OCI-LY1 (cell line): ENCODE measurements around the gene KRAS.

Experiments
- H2AFZ ChIP-seq: fragments of 200-600 bp; sonication (generic), shearing (Covaris generic); 2 replicates; pipeline ENCODE4 v1.6.0; 2014; ENCODE audit warnings: antibody characterized with exemption, mild to moderate bottlenecking, low read length
- H3F3A ChIP-seq: fragments of 200-600 bp; sonication (generic), shearing (Covaris generic); 2 replicates; pipeline ENCODE4 v1.6.0; 2014; ENCODE audit warnings: mild to moderate bottlenecking, antibody characterized with exemption, low read length, moderate library complexity; ENCODE audit not compliant: insufficient read depth
- H3K27ac ChIP-seq: fragments of 200-600 bp; sonication (generic); 2 replicates; pipeline ENCODE4 v1.5.1; 2014; ENCODE audit warnings: low read length, mixed run types, mild to moderate bottlenecking, low read depth; ENCODE audit not compliant: poor library complexity, severe bottlenecking
- H3K27me3 ChIP-seq: fragments of 200-600 bp; sonication (generic); 2 replicates; pipeline ENCODE4 v1.6.0; 2014; ENCODE audit warnings: antibody characterized with exemption, mild to moderate bottlenecking, low read length, moderate library complexity; ENCODE audit not compliant: insufficient read depth
- H3K36me3 ChIP-seq: fragments of 200-600 bp; sonication (generic); 2 replicates; pipeline ENCODE4 v1.6.1; 2014; ENCODE audit warnings: mild to moderate bottlenecking, antibody characterized with exemption, low read length, moderate library complexity, mixed read lengths; ENCODE audit not compliant: insufficient read depth
- H3K4me1 ChIP-seq: fragments of 200-600 bp; sonication (generic); 2 replicates; pipeline ENCODE4 v1.5.1; 2014; ENCODE audit warnings: mild to moderate bottlenecking, low read length, moderate library complexity; ENCODE audit not compliant: insufficient read depth, severe bottlenecking
- H3K4me2 ChIP-seq: fragments of 200-600 bp; sonication (generic), shearing (Covaris generic); 2 replicates; pipeline ENCODE4 v1.6.1; 2014; ENCODE audit warnings: low read length
- H3K4me3 ChIP-seq: fragments of 200-600 bp; sonication (generic); 2 replicates; pipeline ENCODE4 v1.5.1; 2014; ENCODE audit warnings: low read length, low read depth, mild to moderate bottlenecking, mixed read lengths; ENCODE audit not compliant: poor library complexity, severe bottlenecking
- H3K79me2 ChIP-seq: fragments of 200-600 bp; shearing (Covaris generic); 2 replicates; pipeline ENCODE4 v1.6.1; 2016; ENCODE audit warnings: mixed run types, low read length, mixed read lengths; ENCODE audit not compliant: insufficient read depth
- H3K9ac ChIP-seq: fragments of 200-600 bp; sonication (generic), shearing (Covaris generic); 2 replicates; pipeline ENCODE4 v1.6.1; 2014; ENCODE audit warnings: mild to moderate bottlenecking, low read length, mixed read lengths
- H3K9me2 ChIP-seq: fragments of 200-600 bp; sonication (generic), shearing (Covaris generic); 2 replicates; pipeline ENCODE4 v1.6.1; 2014; ENCODE audit warnings: low read depth, mild to moderate bottlenecking, low read length, mixed read lengths
- H3K9me3 ChIP-seq: fragments of 200-600 bp; shearing (Covaris generic); 2 replicates; pipeline ENCODE4 v1.6.1; 2014; ENCODE audit warnings: low read length, mixed read lengths
- H4K20me1 ChIP-seq: fragments of 200-600 bp; sonication (generic), shearing (Covaris generic); 2 replicates; pipeline ENCODE4 v1.6.0; 2016; ENCODE audit warnings: mild to moderate bottlenecking, low read length; ENCODE audit not compliant: insufficient read depth
- EZH2 ChIP-seq: fragments of 200-600 bp; sonication (generic), shearing (Covaris generic); IDR thresholded peaks from 2 replicates; pipeline ENCODE4 v1.8.0; 2017; ENCODE audit warnings: borderline replicate concordance, mixed run types, mild to moderate bottlenecking, antibody characterized with exemption, low read length, moderate library complexity, mixed read lengths
- TF ChIP-seq, protein P1 (sequence below): fragments of 200-600 bp; sonication (generic), shearing (Covaris generic); IDR thresholded peaks from 2 replicates; pipeline ENCODE4 v1.5.1; 2017; ENCODE audit warnings: mild to moderate bottlenecking, antibody characterized with exemption, low read length, moderate library complexity, mixed read lengths

The KRAS gene

DNA sequence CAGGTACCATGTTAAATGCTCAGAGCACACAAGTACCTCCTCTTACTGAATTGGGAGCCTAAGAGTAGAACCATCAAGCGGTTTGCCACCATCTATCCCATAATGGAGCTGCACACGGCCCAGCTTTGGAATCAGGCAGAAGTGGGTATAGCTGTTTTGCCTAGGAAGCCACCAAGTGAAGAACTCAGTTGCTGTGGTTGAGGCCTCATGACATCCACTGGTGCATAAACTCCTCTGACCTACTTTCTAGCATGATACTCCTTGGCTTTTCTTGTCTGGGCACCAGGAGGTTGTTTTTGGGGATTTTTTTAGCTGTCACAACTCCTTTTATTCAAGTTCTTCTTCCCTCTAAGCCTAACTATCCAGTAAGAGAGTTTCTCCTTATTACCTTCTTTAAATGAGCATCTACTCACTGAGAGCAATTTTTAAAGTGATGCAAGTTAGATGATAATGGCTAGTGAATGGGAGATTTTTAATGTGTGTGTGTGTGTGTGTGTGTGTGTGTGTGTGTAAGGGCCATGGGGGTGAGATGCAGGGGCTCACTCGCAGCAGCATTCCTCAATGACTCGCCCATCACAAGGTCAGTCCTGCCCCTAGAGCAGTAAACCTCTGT, 20.9 kb upstream of the KRAS start:
- no peak overlapping the region for H3K4me2 ChIP-seq
- no peaks in the 10 kb centered on the region for H3K79me2 ChIP-seq

DNA sequence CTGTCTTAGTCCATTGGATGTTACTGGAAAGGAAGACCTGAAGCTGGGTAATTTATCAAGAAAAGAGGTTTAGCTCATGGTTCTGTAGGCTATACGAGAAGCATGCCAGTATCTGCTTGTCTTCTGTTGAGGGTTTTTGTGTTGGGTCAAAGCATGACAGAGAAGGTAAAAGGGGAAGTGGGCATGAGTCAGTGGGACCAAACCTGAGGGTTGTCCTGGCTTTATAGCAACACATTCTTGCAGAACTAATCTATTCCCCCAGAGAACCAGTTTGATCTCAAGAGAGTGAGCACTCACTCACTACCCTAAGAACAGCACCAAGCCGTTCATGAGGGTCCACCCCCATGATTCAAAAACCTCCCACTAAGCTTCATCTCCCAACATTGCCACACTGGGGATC, 19.0 kb upstream of the KRAS start:
- H4K20me1 ChIP-seq, result no peaks in the 10 kb centered on the region
- peaks cover 13% of the 10 kb centered on the region for H3K4me1 ChIP-seq
- H3K9me2 ChIP-seq, result no peaks in the 10 kb centered on the region
- H3K79me2 ChIP-seq, result no peaks in the 10 kb centered on the region
- no peak overlapping the region for H3K9ac ChIP-seq
- H3F3A ChIP-seq, result no peaks in the 10 kb centered on the region
- H3K36me3 ChIP-seq, result no peaks in the 10 kb centered on the region
- no peak overlapping the region for H3K4me3 ChIP-seq
- H3K4me2 ChIP-seq, result no peak overlapping the region
- H3K9me3 ChIP-seq, result no peaks in the 10 kb centered on the region
- TF ChIP-seq, protein P1, sequence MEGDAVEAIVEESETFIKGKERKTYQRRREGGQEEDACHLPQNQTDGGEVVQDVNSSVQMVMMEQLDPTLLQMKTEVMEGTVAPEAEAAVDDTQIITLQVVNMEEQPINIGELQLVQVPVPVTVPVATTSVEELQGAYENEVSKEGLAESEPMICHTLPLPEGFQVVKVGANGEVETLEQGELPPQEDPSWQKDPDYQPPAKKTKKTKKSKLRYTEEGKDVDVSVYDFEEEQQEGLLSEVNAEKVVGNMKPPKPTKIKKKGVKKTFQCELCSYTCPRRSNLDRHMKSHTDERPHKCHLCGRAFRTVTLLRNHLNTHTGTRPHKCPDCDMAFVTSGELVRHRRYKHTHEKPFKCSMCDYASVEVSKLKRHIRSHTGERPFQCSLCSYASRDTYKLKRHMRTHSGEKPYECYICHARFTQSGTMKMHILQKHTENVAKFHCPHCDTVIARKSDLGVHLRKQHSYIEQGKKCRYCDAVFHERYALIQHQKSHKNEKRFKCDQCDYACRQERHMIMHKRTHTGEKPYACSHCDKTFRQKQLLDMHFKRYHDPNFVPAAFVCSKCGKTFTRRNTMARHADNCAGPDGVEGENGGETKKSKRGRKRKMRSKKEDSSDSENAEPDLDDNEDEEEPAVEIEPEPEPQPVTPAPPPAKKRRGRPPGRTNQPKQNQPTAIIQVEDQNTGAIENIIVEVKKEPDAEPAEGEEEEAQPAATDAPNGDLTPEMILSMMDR, result no peak
- TF ChIP-seq EZH2, result no peak
- H3K27me3 ChIP-seq, result no peaks in the 10 kb centered on the region
- no peak overlapping the region for H2AFZ ChIP-seq
- H3K27ac ChIP-seq, result no peak overlapping the region

More for the DNA sequence above, 20.9 kb upstream of the KRAS start:
- no peak overlapping the region for H3K9ac ChIP-seq
- no peak overlapping the region for H3K27ac ChIP-seq
- H3K27me3 ChIP-seq, result no peaks in the 10 kb centered on the region
- no peak for TF ChIP-seq EZH2
- TF ChIP-seq, protein P1, result no peak
- H2AFZ ChIP-seq, result no peak overlapping the region
- no peaks in the 10 kb centered on the region for H3F3A ChIP-seq
- H3K4me3 ChIP-seq, result no peak overlapping the region
- H4K20me1 ChIP-seq, result no peaks in the 10 kb centered on the region
- no peaks in the 10 kb centered on the region for H3K36me3 ChIP-seq
- no peaks in the 10 kb centered on the region for H3K9me3 ChIP-seq
- H3K9me2 ChIP-seq, result no peaks in the 10 kb centered on the region
- H3K4me1 ChIP-seq, result peaks cover 12% of the 10 kb centered on the region

DNA sequence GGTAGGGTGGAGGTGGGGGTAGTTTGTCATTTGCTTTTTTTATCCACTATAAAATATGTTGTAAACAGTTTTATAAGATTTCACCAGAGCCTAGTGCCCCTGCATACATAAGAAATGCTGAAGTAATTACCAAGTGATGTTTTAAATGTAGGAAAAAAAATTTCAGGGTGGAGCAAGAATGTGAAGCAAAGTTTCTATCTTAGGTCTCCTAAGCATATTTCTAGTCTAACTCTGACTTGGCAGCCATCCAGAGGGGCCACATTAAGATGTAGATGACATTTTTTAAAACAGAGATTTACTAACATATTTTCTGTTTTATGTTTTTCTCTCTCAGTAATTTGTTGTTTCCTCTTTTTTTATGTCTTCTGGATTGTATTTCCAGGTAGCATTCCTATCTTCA, 15.8 kb upstream of the KRAS start:
- no peaks in the 10 kb centered on the region for H4K20me1 ChIP-seq
- no peaks in the 10 kb centered on the region for H3F3A ChIP-seq
- H3K9me3 ChIP-seq, result no peaks in the 10 kb centered on the region
- H3K9me2 ChIP-seq, result no peaks in the 10 kb centered on the region
- no peak for TF ChIP-seq EZH2
- TF ChIP-seq, protein P1, result no peak
- no peak overlapping the region for H3K27ac ChIP-seq
- H3K79me2 ChIP-seq, result no peaks in the 10 kb centered on the region
- H3K36me3 ChIP-seq, result no peaks in the 10 kb centered on the region
- H2AFZ ChIP-seq, result no peak overlapping the region
- peaks cover 28% of the 10 kb centered on the region for H3K4me1 ChIP-seq
- no peak overlapping the region for H3K9ac ChIP-seq
- no peaks in the 10 kb centered on the region for H3K27me3 ChIP-seq
- H3K4me3 ChIP-seq, result no peak overlapping the region
- no peak overlapping the region for H3K4me2 ChIP-seq
